B cell (primary cell): Measurements from ENCODE around the gene MIS18A. TPM values are rescaled to one million over a fixed set of nuclear protein-coding genes. Genes with fewer than 3 reads are reported as not detected.

Experiments used
- ATAC-seq: fragments of 200-7000 bp; cut with Tn5 transposase; one replicate; pipeline ENCODE4 v1.10.0; 2021; ENCODE audit warnings: low read depth, mild to moderate bottlenecking, moderate number of reproducible peaks, moderate library complexity
- CTCF ChIA-PET: fragments of 350-600 bp; sonication (Branson Sonifier 250); formaldehyde crosslinking; loops from one replicate; lab custom pipeline; 2021; ENCODE audit warnings: antibody characterized with exemption, inconsistent platforms; lab: Charles Lee
- POLR2A ChIA-PET: fragments of 350-600 bp; sonication (Branson Sonifier 250); formaldehyde crosslinking; loops from one replicate; lab custom pipeline; 2021; ENCODE audit warnings: antibody characterized with exemption; lab: Charles Lee
- DNase-seq: peaks from one replicate; pipeline ENCODE4 v3.0.0; 2013
- H2AFZ ChIP-seq: 2 replicates; pipeline ENCODE4 v1.6.1; 2012; ENCODE audit warnings: mild to moderate bottlenecking, low read depth, low read length; ENCODE audit not compliant: insufficient read depth, poor library complexity, severe bottlenecking
- H3K27ac ChIP-seq, 2 donors: 1 replicate in 1 of 2; 2 replicates in 1 of 2; pipeline ENCODE4 v1.5.1; 2012 to 2013; ENCODE audit warnings: low read length in 2 of 2, mild to moderate bottlenecking in 2 of 2, moderate library complexity in 1 of 2
- H3K27me3 ChIP-seq, 4 experiments: fragments of 200-600 bp in 1 of 4; sonication (generic) in 1 of 4; replicated peaks in 1 of 4; 1 replicate in 2 of 4; 2 replicates in 2 of 4; pipeline versions ENCODE4 v1.6.1 to v1.7.0; 2013 to 2016; ENCODE audit warnings: low read length in 3 of 4, mild to moderate bottlenecking in 2 of 4, mixed read lengths in 1 of 4, moderate library complexity in 1 of 4; ENCODE audit not compliant: insufficient read depth in 4 of 4, control insufficient read depth in 3 of 4; ENCODE audit errors: control extremely low read depth in 1 of 4
- H3K36me3 ChIP-seq, 2 experiments: replicated peaks in 1 of 2; 1 replicate in 1 of 2; 2 replicates in 1 of 2; pipeline versions ENCODE4 v1.6.1 to v1.7.1; 2013; ENCODE audit warnings: low read length in 1 of 2; ENCODE audit not compliant: insufficient read depth in 2 of 2, control insufficient read depth in 1 of 2; ENCODE audit errors: control extremely low read depth in 1 of 2, extremely low read depth in 1 of 2
- H3K4me1 ChIP-seq, 2 donors: fragments of 200-600 bp in 1 of 2; sonication (generic) in 1 of 2; 1 replicate in 1 of 2; 2 replicates in 1 of 2; pipeline versions ENCODE4 v1.5.1 to v1.6.1; 2013 to 2017; ENCODE audit warnings: low read length in 2 of 2; ENCODE audit not compliant: control insufficient read depth in 2 of 2, insufficient read depth in 2 of 2
- H3K4me2 ChIP-seq: replicated peaks from 2 replicates; pipeline ENCODE3; 2012; ENCODE audit warnings: mild to moderate bottlenecking, low read depth, low read length; ENCODE audit not compliant: poor library complexity, severe bottlenecking
- H3K4me3 ChIP-seq, 5 experiments: fragments of 200-600 bp in 1 of 5; sonication (generic) in 1 of 5; 1 replicate in 3 of 5; 2 replicates in 2 of 5; pipeline versions ENCODE4 v1.5.1 to v1.7.0; 2011 to 2016; ENCODE audit warnings: low read length in 4 of 5, mild to moderate bottlenecking in 4 of 5, low read depth in 2 of 5, control low read depth in 1 of 5, moderate library complexity in 1 of 5; ENCODE audit not compliant: insufficient read depth in 1 of 5; ENCODE audit errors: control extremely low read depth in 1 of 5, extremely low read depth in 1 of 5
- H3K79me2 ChIP-seq: fragments of 200-600 bp; sonication (generic); one replicate; pipeline ENCODE4 v1.6.0; 2016; ENCODE audit warnings: low read length; ENCODE audit not compliant: control insufficient read depth, insufficient read depth
- H3K9ac ChIP-seq: fragments of 200-600 bp; sonication (generic); 2 replicates; pipeline ENCODE4 v1.6.1; 2017; ENCODE audit warnings: mild to moderate bottlenecking, low read length, moderate library complexity
- H3K9me3 ChIP-seq, 3 donors: one replicate each; pipeline versions ENCODE4 v1.6.1 to v1.7.1; 2013; ENCODE audit warnings: low read length in 2 of 3; ENCODE audit not compliant: control insufficient read depth in 2 of 3, insufficient read depth in 1 of 3; ENCODE audit errors: control extremely low read depth in 1 of 3
- H4K20me1 ChIP-seq: 2 replicates; pipeline ENCODE4 v1.6.0; 2012; ENCODE audit warnings: mild to moderate bottlenecking, low read length; ENCODE audit not compliant: insufficient read depth, control insufficient read depth, poor library complexity, severe bottlenecking
- H3K27ac Mint-ChIP-seq: one replicate; pipeline ENCODE4 v1.8.0; 2021; ENCODE audit warnings: mixed read lengths
- H3K27me3 Mint-ChIP-seq: one replicate; pipeline ENCODE4 v1.8.0; 2021; ENCODE audit warnings: mixed read lengths
- H3K4me1 Mint-ChIP-seq: one replicate; pipeline ENCODE4 v1.8.0; 2021; ENCODE audit warnings: mixed read lengths
- H3K4me3 Mint-ChIP-seq: one replicate; pipeline ENCODE4 v1.8.0; 2021; ENCODE audit warnings: mixed read lengths
- H3K9me3 Mint-ChIP-seq: one replicate; pipeline ENCODE4 v1.8.0; 2022; ENCODE audit warnings: mixed read lengths; ENCODE audit not compliant: insufficient read depth
- CTCF ChIP-seq: fragments of 200-600 bp; IDR thresholded peaks from one replicate; pipeline ENCODE4 v1.8.0; 2022; ENCODE audit warnings: antibody characterized with exemption, mild to moderate bottlenecking
- EZH2 ChIP-seq: IDR thresholded peaks from 2 replicates; pipeline ENCODE4 v1.6.1; 2012; ENCODE audit warnings: borderline replicate concordance, low read depth, mild to moderate bottlenecking, moderate library complexity, low read length; ENCODE audit not compliant: insufficient read depth, poor library complexity, severe bottlenecking
- WGBS: methylation state at CpG from one replicate; pipeline ENCODE4 v1.1.5; 2013; ENCODE audit warnings: missing lambda C conversion rate; ENCODE audit not compliant: insufficient coverage; 5-methylcytosine and 5-hydroxymethylcytosine counted together
- intact Hi-C: fragments of 100-400 bp; cut with micrococcal nuclease; formaldehyde crosslinking; loops from one replicate; pipeline ENCODE4 v1.10.0; 2022
- polyA plus RNA-seq: library from polyadenylated mRNA; depleted of rRNA; stranded (reverse); fragments of >200 nt; gene quantifications from 2 replicates; pipeline ENCODE4 v1.2.3, GENCODE V29; 2012
- total RNA-seq, 2 donors: library from RNA; stranded (reverse); fragments of 120-200 nt in 1 of 2; gene quantifications; 1 replicate in 1 of 2; 2 replicates in 1 of 2; pipeline versions ENCODE4 v1.2.3 to v1.2.4, GENCODE V29; 2013 to 2022

MIS18A gene
- total and polyA plus RNA-seq, 2 donors (not counting 1 experiment from before 2014, with no cell fraction given) = 4.0 to 10.4 TPM

- H3K27ac Mint-ChIP-seq = no peak within 1 kb of the TSS
- Histone ChIP-seq H3K36me3 (no peaks in the 10 kb centered on the region), H3K9me3 (no peaks in the 10 kb centered on the region), H3K4me3 (no peak within 1 kb of the TSS), H2AFZ (no peak within 1 kb of the TSS), H3K4me1 (no peaks in the 10 kb centered on the region), H4K20me1 (no peaks in the 10 kb centered on the region), H3K4me2 (no peak within 1 kb of the TSS), H3K79me2 (no peaks in the 10 kb centered on the region), H3K27me3 (no peaks in the 10 kb centered on the region), H3K9ac (no peak within 1 kb of the TSS), H3K27ac (no peak within 1 kb of the TSS)
- CTCF ChIA-PET = no interaction called here
- ATAC-seq = no peak
- no peak for DNase-seq
- POLR2A ChIA-PET = no interaction called here
- H3K4me1 Mint-ChIP-seq = no peaks in the 10 kb centered on the region
- H3K9me3 Mint-ChIP-seq = no peaks in the 10 kb centered on the region
- TF ChIP-seq EZH2 (no peak), CTCF (no peak)
- H3K27me3 Mint-ChIP-seq = no peaks in the 10 kb centered on the region
- WGBS = 98% methylated on average over 13 of the region's 14 CpGs
- intact Hi-C loops = no loop called here
- no peak within 1 kb of the TSS for H3K4me3 Mint-ChIP-seq
These were observed 19.8 kb upstream of the MIS18A start, which contains the start of gene MRAP for GRCh38 chr21:32298658-32299081. Gene MRAP, plus strand, starts transcription at chr21:32298855. Its CDS starts 117 bp downstream, at chr21:32298972.

- intact Hi-C loops = no loop called here
- 97% methylated on average over 3 of the region's 6 CpGs for WGBS
- Mint-ChIP-seq H3K9me3 (no peaks in the 10 kb centered on the region), H3K27me3 (no peaks in the 10 kb centered on the region), H3K4me1 (no peaks in the 10 kb centered on the region), H3K27ac (no peak overlapping the region), H3K4me3 (no peak overlapping the region)
- no peaks in the 10 kb centered on the region for H4K20me1 ChIP-seq
- no peak overlapping the region for H3K27ac ChIP-seq
- POLR2A ChIA-PET = no interaction called here
- no peaks in the 10 kb centered on the region for H3K27me3 ChIP-seq
- H3K4me3 ChIP-seq = no peak overlapping the region
- no peaks in the 10 kb centered on the region for H3K36me3 ChIP-seq
- H2AFZ ChIP-seq = no peak overlapping the region
- no peaks in the 10 kb centered on the region for H3K4me1 ChIP-seq
- no peaks in the 10 kb centered on the region for H3K79me2 ChIP-seq
- H3K9me3 ChIP-seq = no peaks in the 10 kb centered on the region
- CTCF ChIA-PET = no interaction called here
- ATAC-seq = no peak
- H3K4me2 ChIP-seq = no peak overlapping the region
- no peak overlapping the region for H3K9ac ChIP-seq
- DNase-seq = no peak
- TF ChIP-seq CTCF = no peak
These were observed 19.3 kb upstream of the MIS18A start for GRCh38 chr21:32298148-32298559.
